ENCODE measurements around the gene ACOT7. TPM values are rescaled to one million over a fixed set of nuclear protein-coding genes. Genes with fewer than 3 reads are reported as not detected.

ACOT7 gene
- total and polyA plus RNA-seq, 2 of the 13 experiments (the other 11 are each of a cell fraction or from before 2014, with no cell fraction given) = 33.0 to 55.8 TPM

- in situ Hi-C loops (cut with HindIII; ENCODE audit: extremely low pct_ligation_motif_present, low pct_unique_long_range_greater_than_20kb) (no loop called here), intact Hi-C loops (cut with micrococcal nuclease; ENCODE audit: unreplicated experiment) (no loop called here)
- H3K27ac ChIP-seq (ENCODE audit: extremely low read length, insufficient read depth, low read length) = no peak overlapping the region
- peak overlapping the region; percentile 37 to 68 (median 45); a peak in 3 of 6 replicates for H3K4me3 ChIP-seq (replicated peaks in 1 of 3; ENCODE audit: insufficient read depth in 1 of 3, low read depth in 2 of 3, low read length in 3 of 3)
- no peaks in the 10 kb centered on the region for H3K79me2 ChIP-seq (ENCODE audit: insufficient read depth, low read length)
- 11% methylated on average over 8 of the region's 15 CpGs for WGBS (ENCODE audit: low lambda C conversion rate)
- H3K4me1 ChIP-seq (ENCODE audit: insufficient read depth, low read length) = peaks cover 35% of the 10 kb centered on the region
- H3K9me3 ChIP-seq (ENCODE audit: low read length) = no peaks in the 10 kb centered on the region
- CTCF ChIA-PET (ENCODE audit: low intra/inter-chr PET ratio, low total read pairs) = no interaction called here
- TF ChIP-seq NONO (IDR thresholded peaks at IDR 0.05) (no peak), NONO (CRISPR knock-in tag; conservative IDR thresholded peaks at IDR 0.05) (no peak), PCBP1 (IDR thresholded peaks at IDR 0.05; ENCODE audit: borderline replicate concordance, low read depth, low read length) (peak; percentile 68; the same call in 1 of the 2 replicates)
- no TSS peak for BruUV-seq (replicated peaks)
- POLR2A ChIA-PET = no interaction called here
- FAIRE-seq (no peak), ATAC-seq (peak; percentile 4), DNase-seq (ENCODE audit: low spot score) (no peak)
- no peak overlapping the region for H2AFZ ChIP-seq (ENCODE audit: low read length)
- no peaks in the 10 kb centered on the region for H3K36me3 ChIP-seq (replicated peaks in 1 of 2; ENCODE audit: control insufficient read depth in 1 of 2, insufficient read depth in 2 of 2, low read length in 2 of 2)
- peak overlapping the region; percentile 63 for H3K4me2 ChIP-seq (ENCODE audit: low read depth, low read length)
- H3K9ac ChIP-seq (ENCODE audit: insufficient read depth, low read depth, low read length) = no peak overlapping the region
- H4K20me1 ChIP-seq (ENCODE audit: insufficient read depth, low read length) = no peaks in the 10 kb centered on the region
- peaks cover 0 to 7% of the 10 kb centered on the region in 2 experiments; a peak in 4 of 5 replicates for H3K27me3 ChIP-seq (ENCODE audit: control insufficient read depth in 1 of 2, insufficient read depth in 2 of 2, low read length in 2 of 2)
These were observed 132.0 kb downstream of the ACOT7 start for GRCh38 chr1:6261615-6261995.

DNA sequence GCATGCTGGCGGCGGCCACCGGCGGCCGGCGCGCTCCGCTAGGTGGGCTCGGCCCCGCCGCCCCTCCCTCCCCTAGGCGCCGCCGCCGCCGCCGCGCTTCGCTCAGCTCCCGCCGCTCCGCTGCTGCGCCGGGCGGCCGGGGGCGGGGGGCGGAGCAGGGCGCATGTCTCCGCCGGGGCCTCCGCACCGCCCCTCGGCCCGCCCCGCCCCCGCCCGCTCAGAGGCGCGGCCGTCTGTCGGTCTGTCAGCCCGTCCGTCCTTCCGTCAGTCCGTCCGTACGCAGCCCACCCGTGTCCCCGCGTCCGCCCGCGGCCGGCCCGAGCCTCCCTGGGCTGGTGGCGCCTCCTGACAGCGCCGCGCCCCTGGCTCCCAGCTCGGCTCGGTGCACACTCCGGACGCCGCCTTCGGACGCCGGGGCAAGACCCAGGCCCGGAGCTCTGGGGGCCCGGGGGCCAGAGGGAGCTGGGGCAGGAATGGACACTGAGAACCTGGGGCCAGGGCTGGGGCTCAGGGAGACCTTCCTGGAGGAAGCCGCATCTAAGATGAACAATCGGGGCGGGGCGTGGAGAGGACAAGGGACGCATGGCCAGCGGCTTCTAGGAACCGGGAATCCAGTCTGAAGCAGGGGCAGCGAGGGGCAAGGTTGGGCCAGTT is 132.5 kb downstream of the ACOT7 start, which contains the start of gene GPR153:
Gene GPR153, minus strand, starts transcription at position 138 of the 654 bp plus-strand sequence. CDS start 6,193 bp downstream, outside the sequence.
- Histone ChIP-seq H2AFZ (ENCODE audit: low read length) (no peak within 1 kb of the TSS), H3K4me1 (ENCODE audit: insufficient read depth, low read length) (peaks cover 35% of the 10 kb centered on the region), H3K36me3 (replicated peaks in 1 of 2; ENCODE audit: control insufficient read depth in 1 of 2, insufficient read depth in 2 of 2, low read length in 2 of 2) (no peaks in the 10 kb centered on the region), H3K79me2 (ENCODE audit: insufficient read depth, low read length) (no peaks in the 10 kb centered on the region), H3K9ac (ENCODE audit: insufficient read depth, low read depth, low read length) (no peak within 1 kb of the TSS), H3K27me3 (ENCODE audit: control insufficient read depth in 1 of 2, insufficient read depth in 2 of 2, low read length in 2 of 2) (peaks cover 0 to 7% of the 10 kb centered on the region in 2 experiments; a peak in 4 of 5 replicates), H3K9me3 (ENCODE audit: low read length) (no peaks in the 10 kb centered on the region), H3K27ac (ENCODE audit: extremely low read length, insufficient read depth, low read length) (no peak within 1 kb of the TSS), H3K4me3 (replicated peaks in 1 of 3; ENCODE audit: insufficient read depth in 1 of 3, low read depth in 2 of 3, low read length in 3 of 3) (peak within 1 kb of the TSS; percentile 40 to 68 (median 54); a peak in 4 of 6 replicates), H3K4me2 (ENCODE audit: low read depth, low read length) (peak within 1 kb of the TSS; percentile 63), H4K20me1 (ENCODE audit: insufficient read depth, low read length) (no peaks in the 10 kb centered on the region)
- no TSS peak for BruUV-seq (replicated peaks)
- ATAC-seq (peak; percentile 43), FAIRE-seq (no peak), DNase-seq (ENCODE audit: low spot score) (no peak)
- intact Hi-C loops (cut with micrococcal nuclease; ENCODE audit: unreplicated experiment) = no loop called here
- ChIA-PET CTCF (ENCODE audit: low intra/inter-chr PET ratio, low total read pairs) (no interaction called here), POLR2A (no interaction called here)
- WGBS (ENCODE audit: low lambda C conversion rate) = 2% methylated on average over 26 of the region's 78 CpGs
- in situ Hi-C loops (cut with HindIII; ENCODE audit: extremely low pct_ligation_motif_present, low pct_unique_long_range_greater_than_20kb) = no loop called here
- TF ChIP-seq, protein P1, sequence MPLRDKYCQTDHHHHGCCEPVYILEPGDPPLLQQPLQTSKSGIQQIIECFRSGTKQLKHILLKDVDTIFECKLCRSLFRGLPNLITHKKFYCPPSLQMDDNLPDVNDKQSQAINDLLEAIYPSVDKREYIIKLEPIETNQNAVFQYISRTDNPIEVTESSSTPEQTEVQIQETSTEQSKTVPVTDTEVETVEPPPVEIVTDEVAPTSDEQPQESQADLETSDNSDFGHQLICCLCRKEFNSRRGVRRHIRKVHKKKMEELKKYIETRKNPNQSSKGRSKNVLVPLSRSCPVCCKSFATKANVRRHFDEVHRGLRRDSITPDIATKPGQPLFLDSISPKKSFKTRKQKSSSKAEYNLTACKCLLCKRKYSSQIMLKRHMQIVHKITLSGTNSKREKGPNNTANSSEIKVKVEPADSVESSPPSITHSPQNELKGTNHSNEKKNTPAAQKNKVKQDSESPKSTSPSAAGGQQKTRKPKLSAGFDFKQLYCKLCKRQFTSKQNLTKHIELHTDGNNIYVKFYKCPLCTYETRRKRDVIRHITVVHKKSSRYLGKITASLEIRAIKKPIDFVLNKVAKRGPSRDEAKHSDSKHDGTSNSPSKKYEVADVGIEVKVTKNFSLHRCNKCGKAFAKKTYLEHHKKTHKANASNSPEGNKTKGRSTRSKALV (CRISPR knock-in tag; IDR thresholded peaks at IDR 0.05) = peak; percentile 58; the same call in 1 of the 2 replicates
- 0 out of 2 replicates have a peak, but pooled peaks have one; percentile 0 for TF ChIP-seq PATZ1 (CRISPR knock-in tag; IDR thresholded peaks at IDR 0.05)
- no peak for TF ChIP-seq KDM4B (CRISPR knock-in tag; IDR thresholded peaks at IDR 0.05)
- peak; percentile 41 for TF ChIP-seq HNRNPLL (IDR thresholded peaks at IDR 0.05; ENCODE audit: low read depth, low read length, poor library complexity, severe bottlenecking)
- TF ChIP-seq UBTF (CRISPR knock-in tag; IDR thresholded peaks at IDR 0.05) = peak; percentile 47; the same call in 1 of the 2 replicates
- TF ChIP-seq ZNF234 (CRISPR knock-in tag; conservative IDR thresholded peaks at IDR 0.05) = no peak
- no peak for TF ChIP-seq RARA (CRISPR knock-in tag; IDR thresholded peaks at IDR 0.05)
- TF ChIP-seq ATF7-NPFF (CRISPR knock-in tag; IDR thresholded peaks at IDR 0.05; ENCODE audit: low read depth) = no peak

All from HepG2 (cell line).